ENCODE measurements around the gene KRT6B. TPM values are rescaled to one million over a fixed set of nuclear protein-coding genes. Genes with fewer than 3 reads are reported as not detected.

The KRT6B gene
- total and polyA plus RNA-seq, 2 experiments from 2014 or later, result not detected

DNA sequence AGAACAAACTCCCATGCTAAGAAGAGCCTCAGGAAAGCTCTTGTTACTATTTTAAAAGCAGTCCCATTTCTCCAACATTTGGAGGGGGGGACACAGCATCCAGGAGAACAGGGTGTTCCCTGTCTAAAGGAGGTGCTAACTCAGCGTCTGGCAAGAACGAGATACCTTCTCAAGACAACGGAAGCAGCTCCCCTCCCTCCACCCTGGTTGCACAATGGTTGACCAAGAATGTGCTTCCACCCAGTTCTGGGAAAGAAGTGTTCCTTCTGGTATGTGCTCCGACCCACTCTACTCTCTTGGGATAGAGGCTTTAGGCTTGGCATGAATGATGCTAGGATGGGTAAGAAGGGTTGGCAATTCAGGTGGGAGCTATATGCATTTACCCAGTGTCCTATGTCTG is 42.6 kb upstream of the KRT6B start:
- H3K4me3 ChIP-seq, result no peak overlapping the region
- no peak overlapping the region for H3K4me2 ChIP-seq
- no peaks in the 10 kb centered on the region for H3F3A ChIP-seq (replicated peaks; ENCODE audit: low read depth)
- peak; percentile 16 for DNase-seq (ENCODE audit: low spot score)
- ATAC-seq, result no peak
- Mint-ChIP-seq H3K4me1 (peaks cover 26% of the 10 kb centered on the region), H3K36me3 (ENCODE audit: low read depth) (peaks cover 3% of the 10 kb centered on the region; the same call in 1 of the 3 replicates), H3K9me3 (peaks cover 11% of the 10 kb centered on the region; the same call in 2 of the 3 replicates), H3K27me3 (ENCODE audit: insufficient read depth, low read depth, poor library complexity) (peaks cover 14% of the 10 kb centered on the region), H3K27ac (no peak overlapping the region), H3K4me3 (no peak overlapping the region)
- peak overlapping the region; percentile 83; the same call in 1 of the 2 replicates for H2AFZ ChIP-seq
- H3K27me3 ChIP-seq (ENCODE audit: insufficient read depth), result no peaks in the 10 kb centered on the region
- TF ChIP-seq, protein P1, sequence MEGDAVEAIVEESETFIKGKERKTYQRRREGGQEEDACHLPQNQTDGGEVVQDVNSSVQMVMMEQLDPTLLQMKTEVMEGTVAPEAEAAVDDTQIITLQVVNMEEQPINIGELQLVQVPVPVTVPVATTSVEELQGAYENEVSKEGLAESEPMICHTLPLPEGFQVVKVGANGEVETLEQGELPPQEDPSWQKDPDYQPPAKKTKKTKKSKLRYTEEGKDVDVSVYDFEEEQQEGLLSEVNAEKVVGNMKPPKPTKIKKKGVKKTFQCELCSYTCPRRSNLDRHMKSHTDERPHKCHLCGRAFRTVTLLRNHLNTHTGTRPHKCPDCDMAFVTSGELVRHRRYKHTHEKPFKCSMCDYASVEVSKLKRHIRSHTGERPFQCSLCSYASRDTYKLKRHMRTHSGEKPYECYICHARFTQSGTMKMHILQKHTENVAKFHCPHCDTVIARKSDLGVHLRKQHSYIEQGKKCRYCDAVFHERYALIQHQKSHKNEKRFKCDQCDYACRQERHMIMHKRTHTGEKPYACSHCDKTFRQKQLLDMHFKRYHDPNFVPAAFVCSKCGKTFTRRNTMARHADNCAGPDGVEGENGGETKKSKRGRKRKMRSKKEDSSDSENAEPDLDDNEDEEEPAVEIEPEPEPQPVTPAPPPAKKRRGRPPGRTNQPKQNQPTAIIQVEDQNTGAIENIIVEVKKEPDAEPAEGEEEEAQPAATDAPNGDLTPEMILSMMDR (conservative IDR thresholded peaks at IDR 0.05; ENCODE audit: low read depth in 2 of 2), result no peak
- TF ChIP-seq NANOG (IDR thresholded peaks at IDR 0.05; ENCODE audit: borderline replicate concordance), result no peak
- no peak for TF ChIP-seq STAT1 (IDR thresholded peaks at IDR 0.05; ENCODE audit: unreplicated experiment)
- TF ChIP-seq ZNF331 (CRISPR knock-in tag; IDR thresholded peaks at IDR 0.05; ENCODE audit: low read depth), result no peak
- TF ChIP-seq ZNF114 (CRISPR knock-in tag; IDR thresholded peaks at IDR 0.05), result no peak
- no peak for TF ChIP-seq EZH2phosphoT487 (IDR thresholded peaks at IDR 0.05; ENCODE audit: unreplicated experiment)
- no peak for TF ChIP-seq POLR2AphosphoS5 (IDR thresholded peaks at IDR 0.05; ENCODE audit: low read depth)
- TF ChIP-seq, protein P2, sequence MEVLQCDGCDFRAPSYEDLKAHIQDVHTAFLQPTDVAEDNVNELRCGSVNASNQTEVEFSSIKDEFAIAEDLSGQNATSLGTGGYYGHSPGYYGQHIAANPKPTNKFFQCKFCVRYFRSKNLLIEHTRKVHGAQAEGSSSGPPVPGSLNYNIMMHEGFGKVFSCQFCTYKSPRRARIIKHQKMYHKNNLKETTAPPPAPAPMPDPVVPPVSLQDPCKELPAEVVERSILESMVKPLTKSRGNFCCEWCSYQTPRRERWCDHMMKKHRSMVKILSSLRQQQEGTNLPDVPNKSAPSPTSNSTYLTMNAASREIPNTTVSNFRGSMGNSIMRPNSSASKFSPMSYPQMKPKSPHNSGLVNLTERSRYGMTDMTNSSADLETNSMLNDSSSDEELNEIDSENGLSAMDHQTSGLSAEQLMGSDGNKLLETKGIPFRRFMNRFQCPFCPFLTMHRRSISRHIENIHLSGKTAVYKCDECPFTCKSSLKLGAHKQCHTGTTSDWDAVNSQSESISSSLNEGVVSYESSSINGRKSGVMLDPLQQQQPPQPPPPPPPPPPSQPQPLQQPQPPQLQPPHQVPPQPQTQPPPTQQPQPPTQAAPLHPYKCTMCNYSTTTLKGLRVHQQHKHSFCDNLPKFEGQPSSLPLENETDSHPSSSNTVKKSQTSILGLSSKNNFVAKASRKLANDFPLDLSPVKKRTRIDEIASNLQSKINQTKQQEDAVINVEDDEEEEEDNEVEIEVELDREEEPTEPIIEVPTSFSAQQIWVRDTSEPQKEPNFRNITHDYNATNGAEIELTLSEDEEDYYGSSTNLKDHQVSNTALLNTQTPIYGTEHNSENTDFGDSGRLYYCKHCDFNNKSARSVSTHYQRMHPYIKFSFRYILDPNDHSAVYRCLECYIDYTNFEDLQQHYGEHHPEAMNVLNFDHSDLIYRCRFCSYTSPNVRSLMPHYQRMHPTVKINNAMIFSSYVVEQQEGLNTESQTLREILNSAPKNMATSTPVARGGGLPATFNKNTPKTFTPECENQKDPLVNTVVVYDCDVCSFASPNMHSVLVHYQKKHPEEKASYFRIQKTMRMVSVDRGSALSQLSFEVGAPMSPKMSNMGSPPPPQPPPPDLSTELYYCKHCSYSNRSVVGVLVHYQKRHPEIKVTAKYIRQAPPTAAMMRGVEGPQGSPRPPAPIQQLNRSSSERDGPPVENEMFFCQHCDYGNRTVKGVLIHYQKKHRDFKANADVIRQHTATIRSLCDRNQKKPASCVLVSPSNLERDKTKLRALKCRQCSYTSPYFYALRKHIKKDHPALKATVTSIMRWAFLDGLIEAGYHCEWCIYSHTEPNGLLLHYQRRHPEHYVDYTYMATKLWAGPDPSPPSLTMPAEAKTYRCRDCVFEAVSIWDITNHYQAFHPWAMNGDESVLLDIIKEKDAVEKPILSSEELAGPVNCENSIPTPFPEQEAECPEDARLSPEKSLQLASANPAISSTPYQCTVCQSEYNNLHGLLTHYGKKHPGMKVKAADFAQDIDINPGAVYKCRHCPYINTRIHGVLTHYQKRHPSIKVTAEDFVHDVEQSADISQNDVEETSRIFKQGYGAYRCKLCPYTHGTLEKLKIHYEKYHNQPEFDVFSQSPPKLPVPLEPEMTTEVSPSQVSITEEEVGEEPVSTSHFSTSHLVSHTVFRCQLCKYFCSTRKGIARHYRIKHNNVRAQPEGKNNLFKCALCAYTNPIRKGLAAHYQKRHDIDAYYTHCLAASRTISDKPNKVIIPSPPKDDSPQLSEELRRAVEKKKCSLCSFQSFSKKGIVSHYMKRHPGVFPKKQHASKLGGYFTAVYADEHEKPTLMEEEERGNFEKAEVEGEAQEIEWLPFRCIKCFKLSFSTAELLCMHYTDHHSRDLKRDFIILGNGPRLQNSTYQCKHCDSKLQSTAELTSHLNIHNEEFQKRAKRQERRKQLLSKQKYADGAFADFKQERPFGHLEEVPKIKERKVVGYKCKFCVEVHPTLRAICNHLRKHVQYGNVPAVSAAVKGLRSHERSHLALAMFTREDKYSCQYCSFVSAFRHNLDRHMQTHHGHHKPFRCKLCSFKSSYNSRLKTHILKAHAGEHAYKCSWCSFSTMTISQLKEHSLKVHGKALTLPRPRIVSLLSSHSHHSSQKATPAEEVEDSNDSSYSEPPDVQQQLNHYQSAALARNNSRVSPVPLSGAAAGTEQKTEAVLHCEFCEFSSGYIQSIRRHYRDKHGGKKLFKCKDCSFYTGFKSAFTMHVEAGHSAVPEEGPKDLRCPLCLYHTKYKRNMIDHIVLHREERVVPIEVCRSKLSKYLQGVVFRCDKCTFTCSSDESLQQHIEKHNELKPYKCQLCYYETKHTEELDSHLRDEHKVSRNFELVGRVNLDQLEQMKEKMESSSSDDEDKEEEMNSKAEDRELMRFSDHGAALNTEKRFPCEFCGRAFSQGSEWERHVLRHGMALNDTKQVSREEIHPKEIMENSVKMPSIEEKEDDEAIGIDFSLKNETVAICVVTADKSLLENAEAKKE (CRISPR knock-in tag; IDR thresholded peaks at IDR 0.05), result no peak
- TF ChIP-seq CREB1 (CRISPR knock-in tag; IDR thresholded peaks at IDR 0.05; ENCODE audit: low read depth), result no peak
- TF ChIP-seq EZH2 (IDR thresholded peaks at IDR 0.05; ENCODE audit: low read depth, unreplicated experiment), result no peak
- TF ChIP-seq, protein P3, sequence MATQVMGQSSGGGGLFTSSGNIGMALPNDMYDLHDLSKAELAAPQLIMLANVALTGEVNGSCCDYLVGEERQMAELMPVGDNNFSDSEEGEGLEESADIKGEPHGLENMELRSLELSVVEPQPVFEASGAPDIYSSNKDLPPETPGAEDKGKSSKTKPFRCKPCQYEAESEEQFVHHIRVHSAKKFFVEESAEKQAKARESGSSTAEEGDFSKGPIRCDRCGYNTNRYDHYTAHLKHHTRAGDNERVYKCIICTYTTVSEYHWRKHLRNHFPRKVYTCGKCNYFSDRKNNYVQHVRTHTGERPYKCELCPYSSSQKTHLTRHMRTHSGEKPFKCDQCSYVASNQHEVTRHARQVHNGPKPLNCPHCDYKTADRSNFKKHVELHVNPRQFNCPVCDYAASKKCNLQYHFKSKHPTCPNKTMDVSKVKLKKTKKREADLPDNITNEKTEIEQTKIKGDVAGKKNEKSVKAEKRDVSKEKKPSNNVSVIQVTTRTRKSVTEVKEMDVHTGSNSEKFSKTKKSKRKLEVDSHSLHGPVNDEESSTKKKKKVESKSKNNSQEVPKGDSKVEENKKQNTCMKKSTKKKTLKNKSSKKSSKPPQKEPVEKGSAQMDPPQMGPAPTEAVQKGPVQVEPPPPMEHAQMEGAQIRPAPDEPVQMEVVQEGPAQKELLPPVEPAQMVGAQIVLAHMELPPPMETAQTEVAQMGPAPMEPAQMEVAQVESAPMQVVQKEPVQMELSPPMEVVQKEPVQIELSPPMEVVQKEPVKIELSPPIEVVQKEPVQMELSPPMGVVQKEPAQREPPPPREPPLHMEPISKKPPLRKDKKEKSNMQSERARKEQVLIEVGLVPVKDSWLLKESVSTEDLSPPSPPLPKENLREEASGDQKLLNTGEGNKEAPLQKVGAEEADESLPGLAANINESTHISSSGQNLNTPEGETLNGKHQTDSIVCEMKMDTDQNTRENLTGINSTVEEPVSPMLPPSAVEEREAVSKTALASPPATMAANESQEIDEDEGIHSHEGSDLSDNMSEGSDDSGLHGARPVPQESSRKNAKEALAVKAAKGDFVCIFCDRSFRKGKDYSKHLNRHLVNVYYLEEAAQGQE (IDR thresholded peaks at IDR 0.05; ENCODE audit: unreplicated experiment), result no peak
- TF ChIP-seq JUNB (IDR thresholded peaks at IDR 0.05; ENCODE audit: unreplicated experiment), result no peak
- TF ChIP-seq, protein P4, sequence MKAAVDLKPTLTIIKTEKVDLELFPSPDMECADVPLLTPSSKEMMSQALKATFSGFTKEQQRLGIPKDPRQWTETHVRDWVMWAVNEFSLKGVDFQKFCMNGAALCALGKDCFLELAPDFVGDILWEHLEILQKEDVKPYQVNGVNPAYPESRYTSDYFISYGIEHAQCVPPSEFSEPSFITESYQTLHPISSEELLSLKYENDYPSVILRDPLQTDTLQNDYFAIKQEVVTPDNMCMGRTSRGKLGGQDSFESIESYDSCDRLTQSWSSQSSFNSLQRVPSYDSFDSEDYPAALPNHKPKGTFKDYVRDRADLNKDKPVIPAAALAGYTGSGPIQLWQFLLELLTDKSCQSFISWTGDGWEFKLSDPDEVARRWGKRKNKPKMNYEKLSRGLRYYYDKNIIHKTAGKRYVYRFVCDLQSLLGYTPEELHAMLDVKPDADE (IDR thresholded peaks at IDR 0.05), result no peak
- no peak overlapping the region for H3K27ac ChIP-seq (ENCODE audit: low read depth)
- no peaks in the 10 kb centered on the region for H3K36me3 ChIP-seq (ENCODE audit: insufficient read depth)
- no peaks in the 10 kb centered on the region for H3K9me2 ChIP-seq (ENCODE audit: insufficient read depth)
- peaks cover 19% of the 10 kb centered on the region for H3K4me1 ChIP-seq (ENCODE audit: insufficient read depth)
- no peaks in the 10 kb centered on the region for H4K20me1 ChIP-seq (replicated peaks; ENCODE audit: insufficient read depth)
- no peaks in the 10 kb centered on the region for H3K79me2 ChIP-seq (replicated peaks; ENCODE audit: insufficient read depth)
